Chondrocyte (in vitro differentiated cells): ENCODE results near the gene SEMA6B. TPM values are rescaled to one million over a fixed set of nuclear protein-coding genes. Genes with fewer than 3 reads are reported as not detected.

Source experiments
- DNase-seq: peaks from one replicate; pipeline ENCODE4 v3.0.0; 2021; ENCODE audit warnings: mixed read lengths, low spot score
- H3K27ac Mint-ChIP-seq: one replicate; pipeline ENCODE4 v1.8.0; 2021; ENCODE audit warnings: mild to moderate bottlenecking, moderate library complexity, mixed read lengths; ENCODE audit not compliant: unreplicated experiment
- H3K27me3 Mint-ChIP-seq: 2 replicates; pipeline ENCODE4 v1.8.0; 2021; ENCODE audit warnings: low read depth, mixed read lengths
- H3K36me3 Mint-ChIP-seq: 2 replicates; pipeline ENCODE4 v1.8.0; 2021; ENCODE audit warnings: low read depth, mixed read lengths
- H3K4me1 Mint-ChIP-seq: 2 replicates; pipeline ENCODE4 v1.8.0; 2021; ENCODE audit warnings: low read depth, mild to moderate bottlenecking, mixed read lengths
- H3K4me3 Mint-ChIP-seq: one replicate; pipeline ENCODE4 v1.8.0; 2021; ENCODE audit warnings: mild to moderate bottlenecking, moderate library complexity, mixed read lengths; ENCODE audit not compliant: unreplicated experiment
- H3K9me3 Mint-ChIP-seq: 2 replicates; pipeline ENCODE4 v1.8.0; 2021; ENCODE audit warnings: low read depth, mixed read lengths
- CTCF ChIP-seq: fragments of 200-600 bp; sonication (generic); IDR thresholded peaks from 2 replicates; pipeline ENCODE4 v1.5.0; 2021; ENCODE audit warnings: antibody characterized with exemption, mild to moderate bottlenecking, moderate library complexity
- total RNA-seq: library from RNA; stranded (reverse); gene quantifications from 3 replicates; pipeline ENCODE4 v1.2.1, GENCODE V29; 2021

The SEMA6B gene
- total RNA-seq, 1 donor from 2014 or later: 4.2 TPM

- TF ChIP-seq CTCF: no peak
- no peaks in the 10 kb centered on the region for H3K9me3 Mint-ChIP-seq
- peaks cover 7% of the 10 kb centered on the region for H3K4me1 Mint-ChIP-seq
- no peaks in the 10 kb centered on the region for H3K27me3 Mint-ChIP-seq
- no peak overlapping the region for H3K4me3 Mint-ChIP-seq
- H3K27ac Mint-ChIP-seq: no peak overlapping the region
- DNase-seq: no peak
- H3K36me3 Mint-ChIP-seq: peaks cover 5% of the 10 kb centered on the region
These were observed 52.4 kb downstream of the SEMA6B start for GRCh38 chr19:4507150-4507452.

GRCh38 chr19:4506449-4507149, 52.9 kb downstream of the SEMA6B start:
- peak overlapping the region; percentile 14 for H3K27ac Mint-ChIP-seq

GRCh38 chr19:4505570-4506448, 53.7 kb downstream of the SEMA6B start:
- peaks cover 7% of the 10 kb centered on the region for H3K4me1 Mint-ChIP-seq
- TF ChIP-seq CTCF: no peak
- no peaks in the 10 kb centered on the region for H3K27me3 Mint-ChIP-seq
- peaks cover 7% of the 10 kb centered on the region for H3K36me3 Mint-ChIP-seq
- H3K27ac Mint-ChIP-seq: peak overlapping the region; percentile 14
- no peaks in the 10 kb centered on the region for H3K9me3 Mint-ChIP-seq
- H3K4me3 Mint-ChIP-seq: no peak overlapping the region
- no peak for DNase-seq

More at GRCh38 chr19:4506449-4507149, 52.9 kb downstream of the SEMA6B start:
- Mint-ChIP-seq H3K4me3 (no peak overlapping the region), H3K9me3 (no peaks in the 10 kb centered on the region), H3K4me1 (peaks cover 7% of the 10 kb centered on the region), H3K36me3 (peaks cover 5% of the 10 kb centered on the region), H3K27me3 (no peaks in the 10 kb centered on the region)
- peak; percentile 6 for TF ChIP-seq CTCF
- DNase-seq: no peak

- H3K4me1 Mint-ChIP-seq: peaks cover 7% of the 10 kb centered on the region
- no peaks in the 10 kb centered on the region for H3K9me3 Mint-ChIP-seq
- DNase-seq: no peak
- no peak overlapping the region for H3K27ac Mint-ChIP-seq
- H3K4me3 Mint-ChIP-seq: no peak overlapping the region
- H3K36me3 Mint-ChIP-seq: peaks cover 8% of the 10 kb centered on the region
- no peak for TF ChIP-seq CTCF
- no peaks in the 10 kb centered on the region for H3K27me3 Mint-ChIP-seq
These were observed 54.5 kb downstream of the SEMA6B start for GRCh38 chr19:4504891-4505569.

GRCh38 chr19:4504297-4504701, 55.2 kb downstream of the SEMA6B start:
- Mint-ChIP-seq H3K27me3 (no peaks in the 10 kb centered on the region), H3K4me1 (peaks cover 7% of the 10 kb centered on the region), H3K4me3 (no peak overlapping the region), H3K9me3 (no peaks in the 10 kb centered on the region), H3K36me3 (peaks cover 11% of the 10 kb centered on the region), H3K27ac (no peak overlapping the region)
- TF ChIP-seq CTCF: no peak
- peak; percentile 91 for DNase-seq
